Right atrium auricular region (tissue), 2 donors: Measurements from ENCODE around the gene LHFPL6. TPM values are rescaled to one million over a fixed set of nuclear protein-coding genes. Genes with fewer than 3 reads are reported as not detected.

Experiments used
- DNase-seq: peaks from one replicate; pipeline ENCODE4 v3.0.0-alpha.2; 2019; ENCODE audit warnings: low spot score
- H3K27ac ChIP-seq, 2 donors: fragments of 200-600 bp; sonication (generic); 1 replicate in 1 of 2; 2 replicates in 1 of 2; pipeline ENCODE4 v1.5.1; 2016 to 2019
- H3K27me3 ChIP-seq, 2 donors: fragments of 200-600 bp; sonication (generic); one replicate each; pipeline versions ENCODE4 v1.5.1 to v1.6.0; 2017 to 2019
- H3K36me3 ChIP-seq: fragments of 200-600 bp; sonication (generic); one replicate; pipeline ENCODE4 v1.5.1; 2016
- H3K4me1 ChIP-seq, 2 donors: fragments of 200-600 bp; sonication (generic); one replicate each; pipeline versions ENCODE4 v1.5.1 to v1.6.0; 2017 to 2019
- H3K4me3 ChIP-seq, 2 donors: fragments of 200-600 bp; sonication (generic); 1 replicate in 1 of 2; 2 replicates in 1 of 2; pipeline ENCODE4 v1.5.1; 2017 to 2019; ENCODE audit warnings: mild to moderate bottlenecking in 1 of 2, moderate library complexity in 1 of 2
- H3K9me3 ChIP-seq, 2 donors: fragments of 200-600 bp; sonication (generic); one replicate each; pipeline ENCODE4 v1.5.1; 2019
- total RNA-seq, 2 donors: library from RNA; depleted of rRNA; stranded (reverse); fragments of >200 nt; gene quantifications; one replicate each; pipeline ENCODE4 v1.1.0, GENCODE V29; 2016
- TF ChIP-seq, protein P1 (sequence below), 2 donors: fragments of 200-600 bp; sonication (generic); IDR thresholded peaks; one replicate each; pipeline ENCODE4 v1.5.1; 2019; ENCODE audit warnings: antibody characterized with exemption in 2 of 2

The LHFPL6 gene
- total RNA-seq, 2 donors from 2014 or later, result 39.0 to 57.2 TPM

GRCh38 chr13:39575641-39576238 lies 27.3 kb downstream of the LHFPL6 start:
- peaks cover 0 to 62% of the 10 kb centered on the region in 2 donors for H3K4me1 ChIP-seq
- H3K27ac ChIP-seq, result peak overlapping the region; percentile 23 to 37
- no peaks in the 10 kb centered on the region for H3K36me3 ChIP-seq
- no peaks in the 10 kb centered on the region for H3K27me3 ChIP-seq
- H3K4me3 ChIP-seq, result peak overlapping the region in 1 of 2 donors; percentile 25
- TF ChIP-seq, protein P1, sequence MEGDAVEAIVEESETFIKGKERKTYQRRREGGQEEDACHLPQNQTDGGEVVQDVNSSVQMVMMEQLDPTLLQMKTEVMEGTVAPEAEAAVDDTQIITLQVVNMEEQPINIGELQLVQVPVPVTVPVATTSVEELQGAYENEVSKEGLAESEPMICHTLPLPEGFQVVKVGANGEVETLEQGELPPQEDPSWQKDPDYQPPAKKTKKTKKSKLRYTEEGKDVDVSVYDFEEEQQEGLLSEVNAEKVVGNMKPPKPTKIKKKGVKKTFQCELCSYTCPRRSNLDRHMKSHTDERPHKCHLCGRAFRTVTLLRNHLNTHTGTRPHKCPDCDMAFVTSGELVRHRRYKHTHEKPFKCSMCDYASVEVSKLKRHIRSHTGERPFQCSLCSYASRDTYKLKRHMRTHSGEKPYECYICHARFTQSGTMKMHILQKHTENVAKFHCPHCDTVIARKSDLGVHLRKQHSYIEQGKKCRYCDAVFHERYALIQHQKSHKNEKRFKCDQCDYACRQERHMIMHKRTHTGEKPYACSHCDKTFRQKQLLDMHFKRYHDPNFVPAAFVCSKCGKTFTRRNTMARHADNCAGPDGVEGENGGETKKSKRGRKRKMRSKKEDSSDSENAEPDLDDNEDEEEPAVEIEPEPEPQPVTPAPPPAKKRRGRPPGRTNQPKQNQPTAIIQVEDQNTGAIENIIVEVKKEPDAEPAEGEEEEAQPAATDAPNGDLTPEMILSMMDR (IDR thresholded peaks at IDR 0.05), result no peak
- no peak for DNase-seq
- H3K9me3 ChIP-seq, result no peaks in the 10 kb centered on the region

DNA sequence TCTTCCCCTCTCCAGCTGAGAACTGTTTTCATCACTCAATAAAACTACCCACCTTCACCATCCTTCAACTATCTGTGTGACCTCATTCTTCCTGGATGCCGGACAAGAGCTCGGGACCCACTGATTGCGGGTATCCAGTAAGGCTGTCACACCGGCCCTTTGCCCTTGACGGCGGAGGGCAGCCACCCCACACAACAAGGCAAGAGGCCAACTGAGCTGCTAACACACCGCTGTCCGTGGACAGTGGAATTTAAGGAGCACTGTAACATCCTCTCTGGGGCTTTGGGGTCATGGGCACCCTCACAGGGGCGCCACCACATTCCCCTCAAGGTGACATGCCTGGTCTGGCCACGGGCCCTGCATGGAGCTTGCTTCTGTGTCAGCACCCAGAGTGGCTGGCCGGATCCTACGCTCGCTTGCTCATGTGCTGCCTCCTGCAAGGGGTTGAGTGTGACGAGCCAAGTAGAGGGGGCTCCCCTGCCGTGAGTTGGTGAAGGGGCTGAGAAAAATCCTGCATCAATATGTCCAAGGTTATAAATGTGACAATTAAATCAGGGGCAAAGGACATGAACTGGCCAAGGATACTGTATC lies 31.4 kb downstream of the LHFPL6 start:
- no peaks in the 10 kb centered on the region for H3K9me3 ChIP-seq
- peak overlapping the region; percentile 55 to 70 for H3K27ac ChIP-seq
- TF ChIP-seq, protein P1 (IDR thresholded peaks at IDR 0.05), result no peak
- H3K4me1 ChIP-seq, result peaks cover 0 to 24% of the 10 kb centered on the region in 2 donors
- H3K4me3 ChIP-seq, result no peak overlapping the region
- H3K27me3 ChIP-seq, result no peaks in the 10 kb centered on the region
- no peaks in the 10 kb centered on the region for H3K36me3 ChIP-seq
- no peak for DNase-seq

- no peak for DNase-seq
Measured at GRCh38 chr13:39567569-39567968, 35.4 kb downstream of the LHFPL6 start.

GRCh38 chr13:39566216-39566869 lies 36.6 kb downstream of the LHFPL6 start:
- Histone ChIP-seq H3K4me1 (peaks cover 4 to 44% of the 10 kb centered on the region in 2 donors), H3K27ac (no peak overlapping the region)
- TF ChIP-seq, protein P1 (IDR thresholded peaks at IDR 0.05), result no peak

More at GRCh38 chr13:39567569-39567968, 35.4 kb downstream of the LHFPL6 start:
- no peaks in the 10 kb centered on the region for H3K9me3 ChIP-seq
- TF ChIP-seq, protein P1 (IDR thresholded peaks at IDR 0.05), result no peak
- H3K36me3 ChIP-seq, result no peaks in the 10 kb centered on the region
- H3K4me1 ChIP-seq, result peaks cover 0 to 50% of the 10 kb centered on the region in 2 donors
- no peaks in the 10 kb centered on the region for H3K27me3 ChIP-seq
- H3K27ac ChIP-seq, result peak overlapping the region in 1 of 2 donors; percentile 30
- H3K4me3 ChIP-seq, result no peak overlapping the region

DNA sequence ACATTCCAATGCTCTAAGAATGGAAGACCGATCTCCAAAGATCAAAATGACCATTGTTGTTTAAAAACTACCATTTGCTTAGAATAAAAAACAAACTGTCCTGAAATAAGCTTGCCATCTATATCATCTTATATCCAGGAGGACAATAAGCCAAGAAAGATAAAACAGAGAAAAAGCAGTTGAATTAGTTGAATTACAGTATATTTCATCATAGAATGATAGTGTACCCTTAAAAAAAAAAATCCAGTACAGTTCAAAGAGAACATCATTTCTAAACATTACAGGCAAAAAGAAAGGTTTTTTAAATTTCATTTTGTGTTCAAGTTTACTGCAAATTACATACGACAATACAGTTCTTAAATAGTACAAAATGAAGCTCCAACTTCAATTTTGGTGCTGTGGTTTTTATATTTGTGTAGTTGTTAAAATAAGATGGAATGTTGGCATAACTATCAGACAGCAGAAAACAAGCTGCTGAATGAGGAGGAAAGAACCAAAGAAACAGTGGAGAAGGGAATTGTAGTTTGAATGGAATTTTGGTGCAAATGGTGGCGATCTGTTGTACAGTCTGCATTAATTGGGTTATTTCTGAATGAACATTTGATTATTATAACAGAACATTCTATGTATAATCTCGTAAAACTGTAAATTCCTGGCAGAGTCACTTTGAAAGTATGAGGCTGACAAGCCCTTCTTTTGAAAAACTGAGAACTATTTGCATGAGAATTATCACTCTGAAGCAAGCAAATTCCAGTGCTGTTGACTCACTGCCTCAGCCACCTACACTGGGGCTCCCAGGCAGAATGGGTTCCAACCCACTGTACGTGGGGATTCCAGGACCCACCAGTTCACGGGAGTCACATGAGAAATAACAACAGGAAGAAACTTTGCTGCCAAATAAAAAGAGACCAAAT lies 37.7 kb downstream of the LHFPL6 start:
- Histone ChIP-seq H3K4me1 (peaks cover 4 to 36% of the 10 kb centered on the region in 2 donors), H3K36me3 (no peaks in the 10 kb centered on the region), H3K27me3 (no peaks in the 10 kb centered on the region), H3K27ac (no peak overlapping the region), H3K9me3 (no peaks in the 10 kb centered on the region), H3K4me3 (no peak overlapping the region)
- no peak for DNase-seq
- TF ChIP-seq, protein P1 (IDR thresholded peaks at IDR 0.05), result no peak

More at GRCh38 chr13:39566216-39566869, 36.6 kb downstream of the LHFPL6 start:
- Histone ChIP-seq H3K9me3 (no peaks in the 10 kb centered on the region), H3K36me3 (no peaks in the 10 kb centered on the region), H3K4me3 (no peak overlapping the region), H3K27me3 (no peaks in the 10 kb centered on the region)
- DNase-seq, result no peak
